NT2/D1 (cell line): Measurements from ENCODE around the gene ERICH6.

Source experiments
- DNase-seq: peaks from one replicate; pipeline ENCODE4 v3.0.0-alpha.2; 2011; ENCODE audit warnings: low read depth, low spot score
- H3K27me3 ChIP-seq: 2 replicates; pipeline ENCODE4 v1.6.0; 2011; ENCODE audit warnings: mild to moderate bottlenecking; ENCODE audit not compliant: insufficient read length, insufficient read depth
- H3K36me3 ChIP-seq: 2 replicates; pipeline ENCODE4 v1.6.1; 2011; ENCODE audit warnings: mild to moderate bottlenecking, low read length, mixed read lengths; ENCODE audit not compliant: insufficient read depth, insufficient read length
- H3K4me1 ChIP-seq: 2 replicates; pipeline ENCODE4 v1.5.1; 2011; ENCODE audit not compliant: insufficient read depth, insufficient read length
- H3K4me3 ChIP-seq: 2 replicates; pipeline ENCODE4 v1.5.1; 2011; ENCODE audit warnings: low read depth; ENCODE audit not compliant: insufficient read length
- H3K9ac ChIP-seq: 2 replicates; pipeline ENCODE4 v1.6.0; 2011; ENCODE audit warnings: low read depth; ENCODE audit not compliant: insufficient read length
- H3K9me3 ChIP-seq: 2 replicates; pipeline ENCODE4 v1.5.1; 2011; ENCODE audit warnings: mild to moderate bottlenecking, low read length; ENCODE audit not compliant: insufficient read depth
- SUZ12 ChIP-seq: IDR thresholded peaks from 2 replicates; pipeline ENCODE4 v1.6.1; 2011; ENCODE audit not compliant: insufficient read length, insufficient read depth; ENCODE audit errors: extremely low read depth
- YY1 ChIP-seq: IDR thresholded peaks from 2 replicates; pipeline ENCODE4 v1.6.1; 2011; ENCODE audit not compliant: insufficient read length, insufficient read depth
- ZNF274 ChIP-seq: IDR thresholded peaks from 2 replicates; pipeline ENCODE4 v1.6.1; 2011; ENCODE audit warnings: mild to moderate bottlenecking, low read depth, low read length

The ERICH6 gene

DNA sequence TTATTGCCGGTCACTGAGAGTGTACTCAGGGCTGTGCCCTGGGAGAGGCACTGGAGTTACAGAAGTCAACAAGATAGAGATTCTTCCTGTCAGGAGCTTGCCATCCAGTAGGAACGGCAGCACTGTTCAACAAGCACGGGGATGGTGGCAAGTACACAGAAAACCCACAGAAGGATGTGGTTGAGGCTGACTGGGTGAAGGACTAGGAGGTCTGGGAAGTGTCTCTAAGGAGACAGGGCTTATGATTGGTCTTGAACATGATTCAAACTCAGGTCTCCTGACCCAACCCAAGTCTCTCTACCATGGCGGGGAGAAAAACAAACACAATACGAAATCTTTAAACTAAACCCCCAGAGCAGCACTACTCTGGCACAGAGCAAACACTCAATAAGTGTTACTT lies 37.6 kb downstream of the ERICH6 start:
- H3K36me3 ChIP-seq = no peaks in the 10 kb centered on the region
- no peak overlapping the region for H3K9ac ChIP-seq
- TF ChIP-seq YY1 = no peak
- no peak for TF ChIP-seq SUZ12
- no peak for TF ChIP-seq ZNF274
- H3K27me3 ChIP-seq = no peaks in the 10 kb centered on the region
- H3K4me1 ChIP-seq = no peaks in the 10 kb centered on the region
- H3K9me3 ChIP-seq = no peaks in the 10 kb centered on the region
- DNase-seq = no peak
- H3K4me3 ChIP-seq = no peak overlapping the region

DNA sequence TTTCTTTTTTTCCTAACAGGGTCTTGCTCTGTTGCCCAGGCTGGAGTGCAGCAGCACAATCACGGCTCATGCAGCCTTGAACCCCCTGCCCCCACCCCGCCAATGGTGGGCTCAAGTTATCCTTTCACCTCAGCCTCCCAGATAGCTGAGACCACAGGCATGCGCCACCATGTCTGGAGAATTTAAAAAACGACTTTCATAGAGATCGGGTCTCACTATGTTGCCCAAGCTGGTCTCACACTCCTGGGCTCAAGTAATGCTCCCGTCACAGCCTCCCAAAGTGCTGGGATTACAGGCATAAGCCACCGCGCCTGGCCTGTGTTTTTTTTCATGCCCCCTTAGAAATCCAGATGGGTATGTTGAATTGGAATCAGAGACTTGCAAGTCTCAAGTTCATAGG lies 40.3 kb downstream of the ERICH6 start:
- no peaks in the 10 kb centered on the region for H3K36me3 ChIP-seq
- H3K4me3 ChIP-seq = no peak overlapping the region
- H3K9ac ChIP-seq = no peak overlapping the region
- DNase-seq = no peak
- no peaks in the 10 kb centered on the region for H3K4me1 ChIP-seq
- no peaks in the 10 kb centered on the region for H3K27me3 ChIP-seq
- H3K9me3 ChIP-seq = no peaks in the 10 kb centered on the region
- TF ChIP-seq YY1 = no peak
- TF ChIP-seq SUZ12 = no peak
- no peak for TF ChIP-seq ZNF274

DNA sequence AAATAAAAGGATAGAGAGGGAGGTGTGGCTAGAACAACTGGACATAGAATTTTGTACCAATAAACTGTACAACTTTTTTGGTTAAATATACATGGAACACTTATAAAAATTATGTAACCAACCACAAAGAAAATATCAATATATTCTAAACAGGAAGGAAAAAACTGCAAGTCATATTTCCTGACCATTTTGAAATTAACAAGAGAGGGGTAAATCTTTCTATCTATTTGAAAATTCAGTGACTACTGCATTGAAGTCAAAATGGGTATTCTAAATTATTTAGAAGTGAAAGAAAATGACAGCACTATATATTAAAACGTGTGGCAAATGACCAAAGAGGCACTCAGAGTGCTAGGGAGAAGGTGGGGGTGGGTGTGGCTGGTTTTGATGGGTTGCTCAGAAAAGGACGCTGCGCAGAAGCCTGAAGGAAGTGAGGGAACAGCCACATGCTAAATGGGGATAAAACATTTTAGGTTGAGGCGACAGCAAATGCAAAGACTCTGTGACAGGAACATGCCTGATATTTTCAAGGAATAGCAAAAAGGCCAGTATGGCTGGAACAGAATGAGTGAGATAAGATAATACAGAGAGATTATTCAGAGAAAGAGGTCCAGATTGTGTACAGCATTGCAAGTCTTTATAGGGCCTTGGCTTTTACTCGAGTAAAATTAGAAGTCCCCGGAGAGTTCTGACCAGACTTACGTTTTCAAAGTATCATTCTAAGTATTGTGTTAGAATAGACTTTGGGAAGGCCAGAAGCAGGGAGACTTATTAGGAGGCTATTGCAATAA lies 41.1 kb downstream of the ERICH6 start:
- Histone ChIP-seq H3K36me3 (no peaks in the 10 kb centered on the region), H3K4me3 (no peak overlapping the region), H3K9ac (no peak overlapping the region), H3K27me3 (no peaks in the 10 kb centered on the region), H3K9me3 (no peaks in the 10 kb centered on the region), H3K4me1 (no peaks in the 10 kb centered on the region)
- TF ChIP-seq YY1 (no peak), ZNF274 (no peak), SUZ12 (no peak)
- no peak for DNase-seq

- Histone ChIP-seq H3K4me1 (no peaks in the 10 kb centered on the region), H3K36me3 (no peaks in the 10 kb centered on the region), H3K4me3 (no peak overlapping the region), H3K9me3 (no peaks in the 10 kb centered on the region), H3K27me3 (no peaks in the 10 kb centered on the region), H3K9ac (no peak overlapping the region)
- no peak for TF ChIP-seq YY1
- no peak for TF ChIP-seq ZNF274
- TF ChIP-seq SUZ12 = no peak
- DNase-seq = no peak
These were observed 47.4 kb downstream of the ERICH6 start for GRCh38 chr3:150656316-150656715.

DNA sequence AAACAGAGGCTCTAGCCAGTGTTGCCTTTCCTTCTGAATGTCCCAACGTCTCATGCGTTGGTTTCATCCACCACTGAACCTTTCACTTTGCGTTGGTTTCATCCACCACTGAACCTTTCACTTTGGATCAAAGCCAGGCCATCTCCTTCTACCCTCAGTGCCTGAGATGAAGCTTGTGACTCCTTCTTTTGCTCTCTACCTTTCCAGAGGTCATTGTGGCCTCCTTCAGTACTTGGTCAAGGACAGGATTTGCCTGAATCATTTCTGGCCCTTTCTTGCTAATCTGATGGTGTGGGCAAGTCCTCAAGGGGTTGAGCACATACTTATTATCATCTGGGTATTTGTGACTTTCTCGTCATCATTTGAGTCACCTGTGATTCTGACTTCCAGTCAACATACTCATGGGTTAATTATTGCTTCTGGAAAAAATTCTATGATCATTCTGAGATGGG lies 50.6 kb downstream of the ERICH6 start:
- Histone ChIP-seq H3K9ac (no peak overlapping the region), H3K4me1 (no peaks in the 10 kb centered on the region), H3K4me3 (no peak overlapping the region), H3K36me3 (no peaks in the 10 kb centered on the region), H3K27me3 (no peaks in the 10 kb centered on the region), H3K9me3 (peaks cover 11% of the 10 kb centered on the region; the same call in 1 of the 2 replicates)
- TF ChIP-seq SUZ12 (no peak), YY1 (no peak), ZNF274 (no peak)
- DNase-seq = no peak

- Histone ChIP-seq H3K36me3 (no peaks in the 10 kb centered on the region), H3K4me3 (no peak overlapping the region), H3K9ac (no peak overlapping the region), H3K9me3 (no peaks in the 10 kb centered on the region; the same call in 1 of the 2 replicates), H3K4me1 (no peaks in the 10 kb centered on the region), H3K27me3 (no peaks in the 10 kb centered on the region)
- TF ChIP-seq YY1 = no peak
- TF ChIP-seq SUZ12 = no peak
- no peak for TF ChIP-seq ZNF274
- DNase-seq = no peak
These were observed 63.5 kb downstream of the ERICH6 start for GRCh38 chr3:150640256-150640655.

DNA sequence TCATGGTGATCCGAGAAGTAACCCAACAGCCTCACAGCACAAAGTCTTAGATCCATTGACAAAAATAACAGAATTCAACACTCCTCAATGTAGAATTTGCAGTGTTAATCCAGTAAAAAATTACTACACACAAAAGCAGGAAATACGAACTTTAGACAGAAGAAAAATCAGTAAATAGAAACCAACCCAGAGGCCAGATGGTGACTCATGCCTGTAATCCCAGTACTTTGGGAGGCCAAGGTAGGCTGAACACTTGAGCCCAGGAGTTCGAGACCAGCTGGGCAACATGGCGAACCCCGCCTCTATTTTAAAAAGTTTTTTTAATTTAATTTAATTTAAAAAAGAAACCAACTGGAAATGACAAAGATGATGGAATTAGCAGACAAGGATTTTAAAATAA lies 64.5 kb downstream of the ERICH6 start:
- no peak for TF ChIP-seq SUZ12
- TF ChIP-seq YY1 = no peak
- no peak for TF ChIP-seq ZNF274
- no peaks in the 10 kb centered on the region for H3K4me1 ChIP-seq
- no peak for DNase-seq
- no peaks in the 10 kb centered on the region for H3K9me3 ChIP-seq
- H3K36me3 ChIP-seq = no peaks in the 10 kb centered on the region
- H3K4me3 ChIP-seq = no peak overlapping the region
- H3K9ac ChIP-seq = no peak overlapping the region
- no peaks in the 10 kb centered on the region for H3K27me3 ChIP-seq
